Measurements from ENCODE around the gene DOCK11. TPM values are rescaled to one million over a fixed set of nuclear protein-coding genes. Genes with fewer than 3 reads are reported as not detected.

The DOCK11 gene
- total RNA-seq, 1 experiment from 2014 or later = 3.0 TPM

DNA sequence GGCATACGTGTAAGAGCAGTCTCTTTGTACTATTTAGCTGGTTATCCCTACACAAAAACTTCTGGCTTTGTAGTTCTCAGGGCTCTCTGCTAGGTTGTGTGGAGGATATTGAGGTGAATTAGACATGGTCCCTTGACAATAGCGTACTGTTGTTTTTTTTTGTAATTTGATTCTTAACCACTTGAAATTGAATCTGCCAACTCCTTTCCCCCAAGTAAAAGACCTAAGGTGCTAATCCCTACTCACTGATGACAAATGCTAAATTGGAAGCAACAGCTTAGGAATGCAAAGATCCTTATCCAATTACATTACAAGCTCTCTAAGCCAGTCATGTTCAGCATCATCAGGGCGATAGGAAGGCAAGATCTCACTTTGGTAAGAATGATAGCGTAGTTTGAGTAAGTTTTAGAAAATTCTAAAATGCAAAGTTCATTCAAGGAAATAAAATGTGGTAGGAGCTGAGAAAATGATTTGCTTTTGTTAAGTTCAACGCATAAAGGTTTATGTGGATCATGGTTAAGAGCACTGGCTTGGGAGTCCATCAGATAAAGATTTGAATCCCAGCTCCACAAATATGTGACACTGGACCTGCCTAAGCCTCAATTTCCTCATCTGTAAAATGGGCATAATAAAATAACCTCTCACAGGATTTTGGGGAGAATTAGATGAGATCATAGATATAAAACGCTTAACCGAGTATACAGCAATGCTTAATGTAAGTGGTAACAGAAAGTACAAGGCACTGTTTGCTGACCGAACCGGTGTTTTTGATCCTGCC is 39.3 kb downstream of the DOCK11 start:
- Histone ChIP-seq H3K27ac (ENCODE audit: low read length) (no peak overlapping the region), H3K79me2 (ENCODE audit: low read length) (no peaks in the 10 kb centered on the region), H3K27me3 (ENCODE audit: low read length) (no peaks in the 10 kb centered on the region), H3K9me3 (ENCODE audit: low read length) (no peaks in the 10 kb centered on the region), H3F3A (ENCODE audit: low read length, unreplicated experiment) (no peaks in the 10 kb centered on the region), H3K4me1 (ENCODE audit: insufficient read depth, low read length) (no peaks in the 10 kb centered on the region), H2AFZ (ENCODE audit: low read length) (no peak overlapping the region), H3K4me3 (ENCODE audit: low read length) (no peak overlapping the region), H3K9me2 (replicated peaks; ENCODE audit: low read length) (no peaks in the 10 kb centered on the region), H3K9ac (ENCODE audit: low read length) (no peak overlapping the region), H4K20me1 (ENCODE audit: low read length) (no peaks in the 10 kb centered on the region), H3K4me2 (ENCODE audit: low read length) (no peak overlapping the region), H3K36me3 (ENCODE audit: low read depth, low read length) (no peaks in the 10 kb centered on the region)
- BruUV-seq (replicated peaks) = no TSS peak
- TF ChIP-seq, protein P1, sequence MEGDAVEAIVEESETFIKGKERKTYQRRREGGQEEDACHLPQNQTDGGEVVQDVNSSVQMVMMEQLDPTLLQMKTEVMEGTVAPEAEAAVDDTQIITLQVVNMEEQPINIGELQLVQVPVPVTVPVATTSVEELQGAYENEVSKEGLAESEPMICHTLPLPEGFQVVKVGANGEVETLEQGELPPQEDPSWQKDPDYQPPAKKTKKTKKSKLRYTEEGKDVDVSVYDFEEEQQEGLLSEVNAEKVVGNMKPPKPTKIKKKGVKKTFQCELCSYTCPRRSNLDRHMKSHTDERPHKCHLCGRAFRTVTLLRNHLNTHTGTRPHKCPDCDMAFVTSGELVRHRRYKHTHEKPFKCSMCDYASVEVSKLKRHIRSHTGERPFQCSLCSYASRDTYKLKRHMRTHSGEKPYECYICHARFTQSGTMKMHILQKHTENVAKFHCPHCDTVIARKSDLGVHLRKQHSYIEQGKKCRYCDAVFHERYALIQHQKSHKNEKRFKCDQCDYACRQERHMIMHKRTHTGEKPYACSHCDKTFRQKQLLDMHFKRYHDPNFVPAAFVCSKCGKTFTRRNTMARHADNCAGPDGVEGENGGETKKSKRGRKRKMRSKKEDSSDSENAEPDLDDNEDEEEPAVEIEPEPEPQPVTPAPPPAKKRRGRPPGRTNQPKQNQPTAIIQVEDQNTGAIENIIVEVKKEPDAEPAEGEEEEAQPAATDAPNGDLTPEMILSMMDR (conservative IDR thresholded peaks at IDR 0.05; ENCODE audit: low read depth, low read length) = no peak
- TF ChIP-seq EZH2 (IDR thresholded peaks at IDR 0.05; ENCODE audit: low read length, unreplicated experiment) (no peak), EZH2phosphoT487 (IDR thresholded peaks at IDR 0.05; ENCODE audit: borderline replicate concordance, low read length) (no peak)
- ChIA-PET CTCF (no interaction called here), POLR2A (ENCODE audit: unreplicated experiment) (no interaction called here)
- intact Hi-C loops (cut with micrococcal nuclease) = no loop called here
- DNase-seq (no peak), ATAC-seq (no peak)

DNA sequence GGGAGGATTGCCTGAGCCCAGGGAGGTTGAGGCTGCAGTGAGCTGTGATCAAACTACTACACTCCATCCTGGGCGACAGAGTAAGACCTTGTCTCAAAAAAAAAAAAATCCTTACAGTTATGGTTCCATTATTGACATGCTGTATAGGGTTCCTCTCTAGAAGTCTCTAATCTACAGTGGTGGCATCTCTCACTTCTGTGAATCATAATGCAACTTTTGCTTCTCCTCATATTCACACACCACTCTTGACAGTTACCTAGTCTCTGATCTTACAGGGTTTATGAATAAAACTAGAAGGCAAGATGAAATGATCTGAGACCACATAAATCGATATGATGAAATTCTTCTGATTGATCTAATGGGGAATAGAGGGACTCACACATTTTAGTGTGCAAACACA is 40.6 kb downstream of the DOCK11 start:
- TF ChIP-seq EZH2phosphoT487 (IDR thresholded peaks at IDR 0.05; ENCODE audit: borderline replicate concordance, low read length) (no peak), EZH2 (IDR thresholded peaks at IDR 0.05; ENCODE audit: low read length, unreplicated experiment) (no peak)
- TF ChIP-seq, protein P1 (conservative IDR thresholded peaks at IDR 0.05; ENCODE audit: low read depth, low read length) = no peak
- DNase-seq (no peak), ATAC-seq (no peak)
- CTCF ChIA-PET = no interaction called here
- Histone ChIP-seq H3K4me2 (ENCODE audit: low read length) (no peak overlapping the region), H3K79me2 (ENCODE audit: low read length) (no peaks in the 10 kb centered on the region), H3K36me3 (ENCODE audit: low read depth, low read length) (no peaks in the 10 kb centered on the region), H3F3A (ENCODE audit: low read length, unreplicated experiment) (no peaks in the 10 kb centered on the region), H2AFZ (ENCODE audit: low read length) (peak overlapping the region; percentile 68; the same call in 1 of the 2 replicates), H3K9me2 (replicated peaks; ENCODE audit: low read length) (no peaks in the 10 kb centered on the region), H3K4me1 (ENCODE audit: insufficient read depth, low read length) (no peaks in the 10 kb centered on the region), H3K4me3 (ENCODE audit: low read length) (no peak overlapping the region), H4K20me1 (ENCODE audit: low read length) (no peaks in the 10 kb centered on the region), H3K27ac (ENCODE audit: low read length) (no peak overlapping the region), H3K27me3 (ENCODE audit: low read length) (no peaks in the 10 kb centered on the region), H3K9ac (ENCODE audit: low read length) (no peak overlapping the region), H3K9me3 (ENCODE audit: low read length) (no peaks in the 10 kb centered on the region)
- no TSS peak for BruUV-seq (replicated peaks)
- POLR2A ChIA-PET (ENCODE audit: unreplicated experiment) = no interaction called here
- intact Hi-C loops (cut with micrococcal nuclease) = no loop called here
